B cell (primary cell): ENCODE results near the gene NCAM1.

ENCODE experiments used
- CTCF ChIP-seq: fragments of 200-600 bp; IDR thresholded peaks from one replicate; pipeline ENCODE4 v1.8.0; 2022; ENCODE audit warnings: antibody characterized with exemption, mild to moderate bottlenecking
- EZH2 ChIP-seq: IDR thresholded peaks from 2 replicates; pipeline ENCODE4 v1.6.1; 2012; ENCODE audit warnings: borderline replicate concordance, low read depth, mild to moderate bottlenecking, moderate library complexity, low read length; ENCODE audit not compliant: insufficient read depth, poor library complexity, severe bottlenecking

- TF ChIP-seq CTCF = no peak
- no peak for TF ChIP-seq EZH2
Observed at GRCh38 chr11:113315811-113316210, 354.6 kb downstream of the NCAM1 start.
